ENCODE results near the gene EFHD1.
A peak's percentile ranks its signal among the peaks of the same experiment; 100 is the strongest.
"Not testable (repeated sequence)": the region's sequence is repeated elsewhere in the genome, so short reads cannot be mapped to it uniquely, and the experiment has no call there.

EFHD1 gene

DNA sequence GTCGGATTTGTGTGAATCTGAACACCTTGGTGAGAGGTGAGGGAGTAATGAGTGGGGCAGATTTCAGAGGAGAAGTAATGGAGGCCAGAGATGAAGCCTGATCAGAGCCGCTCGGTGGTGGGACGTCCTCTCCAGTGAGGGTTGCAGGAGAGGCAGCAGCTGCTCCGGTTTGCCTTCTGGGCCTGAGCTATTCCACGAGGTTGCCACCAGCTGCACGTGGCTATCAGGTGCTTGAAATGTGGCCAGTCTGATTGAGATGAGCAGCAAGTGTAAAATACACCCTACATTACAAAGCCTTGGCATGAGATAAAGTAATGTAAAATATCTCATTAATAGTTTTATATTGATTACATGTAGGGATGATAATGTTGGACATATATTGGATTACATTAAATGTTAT lies 10.8 kb upstream of the EFHD1 start:
- DNase-seq, result no peak

DNA sequence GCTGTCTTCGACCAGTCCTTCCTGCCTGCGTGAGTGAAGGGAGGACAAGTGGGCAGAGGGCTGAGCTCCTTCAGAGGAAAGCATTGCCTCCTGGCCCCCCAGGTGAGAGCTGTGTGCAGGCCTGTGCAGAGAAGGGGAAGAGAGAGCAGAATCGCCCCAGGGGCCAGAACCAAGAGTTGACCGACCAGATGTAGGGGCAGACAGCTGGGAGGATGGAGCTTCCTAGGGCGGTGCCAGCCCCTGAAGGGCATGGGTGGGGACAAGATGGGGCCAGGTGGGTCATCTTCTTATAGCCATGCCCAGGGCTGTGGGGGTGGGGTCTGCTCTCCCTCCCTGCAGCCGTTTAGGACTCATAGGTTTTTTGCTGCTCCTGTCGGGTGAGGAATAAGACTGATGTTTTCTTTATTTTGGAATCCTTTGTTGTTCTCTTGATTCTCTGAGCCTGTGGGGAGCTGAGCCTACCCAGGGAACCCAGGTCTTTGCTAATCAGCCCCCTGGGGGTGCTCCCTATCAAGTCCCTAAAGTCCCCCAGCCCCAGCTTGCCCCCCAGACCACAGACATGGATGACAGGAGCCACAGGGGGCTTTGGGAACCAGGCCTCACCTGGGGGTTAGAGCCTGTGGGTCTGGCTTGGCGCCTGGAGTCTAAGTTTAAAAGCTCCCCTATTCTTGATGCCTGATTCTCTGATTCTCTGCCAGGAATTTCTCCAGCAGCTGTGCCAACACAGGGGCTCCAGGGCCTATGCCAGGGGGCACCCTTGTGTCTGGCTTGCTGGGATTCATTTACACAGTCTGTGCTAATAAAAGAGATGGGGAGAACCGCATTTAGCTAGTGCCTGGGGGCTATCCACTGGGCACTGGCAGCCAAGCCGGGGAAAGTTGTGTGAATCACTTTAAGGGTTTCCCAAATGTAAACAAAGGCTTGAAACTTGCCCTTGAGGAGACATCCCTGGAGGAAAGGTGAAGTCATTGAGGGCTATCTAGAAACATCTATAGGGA lies 9.3 kb upstream of the EFHD1 start:
- no peak for DNase-seq

DNA sequence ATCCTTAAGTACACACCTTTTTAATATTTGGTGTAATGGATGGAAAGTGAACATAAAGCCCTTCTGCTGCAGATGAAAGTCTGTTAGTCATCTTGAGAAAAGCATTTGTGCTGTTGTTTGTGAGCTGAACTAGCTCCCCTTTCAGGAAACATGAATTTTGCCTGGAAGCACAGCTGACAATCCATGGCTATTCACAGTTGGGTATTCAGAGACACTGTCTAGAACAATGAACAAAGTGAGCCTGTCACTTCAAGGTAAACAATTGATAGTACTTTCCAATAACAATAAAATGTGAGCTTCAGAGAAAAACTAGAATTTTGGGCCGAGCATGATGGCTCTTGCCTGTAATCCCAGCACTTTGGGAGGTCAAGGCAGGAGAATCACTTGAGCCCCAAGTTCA lies 6.8 kb upstream of the EFHD1 start:
- no peak for DNase-seq

DNA sequence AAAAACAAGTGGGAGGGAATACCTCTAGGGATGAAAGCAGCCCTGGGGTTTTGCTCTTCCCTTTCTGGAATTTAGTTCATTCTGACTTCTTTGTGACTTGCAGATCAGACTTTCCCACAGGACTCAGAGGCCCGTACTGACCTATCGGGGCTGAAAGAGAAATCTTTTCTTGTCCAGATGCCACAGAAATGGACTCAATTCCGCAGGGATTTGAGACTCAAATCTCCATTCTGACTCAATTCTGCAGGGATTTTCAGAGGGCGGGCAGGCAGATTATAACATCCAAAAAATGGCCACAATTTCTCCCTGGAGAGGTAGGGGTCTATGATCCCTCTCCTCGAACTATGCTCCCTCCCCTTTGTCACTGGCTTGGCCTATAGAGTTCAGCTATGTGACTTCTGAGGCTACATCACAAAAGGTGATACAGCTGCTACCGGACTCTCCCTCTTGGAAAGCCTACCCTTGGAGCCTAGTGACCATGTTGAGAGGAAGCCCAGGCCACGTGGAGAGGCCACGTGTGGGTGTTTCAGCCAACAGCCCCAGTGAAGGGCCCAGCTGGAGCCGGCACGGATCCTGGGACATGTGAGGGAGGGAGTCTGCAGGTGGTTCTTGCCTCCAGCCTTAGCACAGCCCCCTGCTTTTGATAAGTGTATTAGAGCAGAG lies 4.8 kb upstream of the EFHD1 start:
- no peak for DNase-seq

DNA sequence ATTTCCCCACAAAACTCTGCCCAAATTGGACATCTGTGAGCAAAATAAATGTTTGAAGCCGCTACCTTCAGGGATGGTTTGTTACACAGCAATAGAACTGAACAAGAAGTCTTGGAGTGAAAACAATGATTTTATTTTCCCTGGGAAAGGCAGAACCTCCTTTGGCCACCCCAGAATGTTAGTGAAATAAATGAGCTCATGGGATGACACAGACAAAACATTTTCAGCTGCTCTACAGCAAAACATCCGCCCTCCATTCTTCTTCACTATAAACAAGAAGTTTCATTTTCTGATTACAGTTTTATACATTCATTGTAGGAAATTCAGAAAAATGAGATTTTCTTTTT lies 4.3 kb upstream of the EFHD1 start:
- no peak for DNase-seq

DNA sequence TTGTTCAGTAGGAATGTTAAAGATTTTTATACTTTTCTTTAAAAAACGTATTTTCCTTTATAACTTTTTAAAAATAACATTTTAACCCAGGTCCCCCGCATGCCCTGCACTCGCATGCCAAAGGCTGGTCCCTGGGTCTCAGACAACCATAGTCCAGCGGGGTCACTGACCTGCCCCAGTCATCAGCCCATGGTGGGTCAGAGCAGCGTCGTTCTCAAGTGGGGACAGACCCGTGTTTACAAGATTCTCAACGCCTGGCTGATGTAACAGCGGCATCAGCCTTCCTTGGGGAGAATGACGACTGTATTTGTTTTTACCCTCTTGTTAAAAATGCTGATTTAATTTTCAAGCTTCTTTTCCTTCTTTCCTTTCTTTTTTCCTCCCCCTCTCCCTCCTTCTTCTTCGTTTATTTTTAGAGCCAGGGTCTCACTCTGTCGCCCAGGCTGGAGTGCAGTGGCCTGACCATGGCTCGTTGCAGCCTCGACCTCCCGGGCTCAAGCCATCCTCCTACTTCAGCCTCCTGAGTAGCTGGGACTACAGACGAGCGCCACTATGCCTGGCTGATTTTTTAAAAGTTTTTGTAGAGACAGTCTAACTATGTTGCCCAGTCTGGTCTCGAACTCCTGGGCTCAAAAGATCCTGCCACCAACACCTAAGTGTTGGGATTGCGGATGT lies 1.0 kb upstream of the EFHD1 start:
- DNase-seq, result no peak

DNA sequence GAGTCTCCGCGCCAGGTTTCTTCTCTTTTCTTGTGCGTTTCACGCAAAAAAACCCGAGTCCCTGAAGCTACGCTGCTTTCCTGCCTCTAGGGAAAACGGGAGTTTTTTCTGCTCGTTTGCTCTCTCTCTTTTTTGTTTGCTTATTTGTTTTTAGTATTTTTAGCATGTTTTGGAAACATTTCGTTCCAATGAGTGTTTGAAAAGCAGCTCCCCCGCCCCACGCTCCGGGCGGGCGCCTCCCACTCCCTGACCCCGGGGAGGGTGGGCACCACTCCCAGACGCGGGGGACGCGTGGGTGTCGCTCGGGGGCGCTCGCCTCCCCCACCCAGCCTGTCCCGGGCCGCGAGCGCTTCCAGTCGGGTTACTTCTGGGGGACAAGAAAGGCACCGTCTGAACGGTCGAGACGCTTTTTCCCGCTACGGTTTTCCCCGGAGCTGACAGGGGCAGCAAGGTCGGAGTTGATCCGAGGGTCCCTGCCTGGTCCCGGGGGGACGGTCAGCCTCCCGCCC lies 446 bp upstream of the EFHD1 start:
- no peak for DNase-seq

DNA sequence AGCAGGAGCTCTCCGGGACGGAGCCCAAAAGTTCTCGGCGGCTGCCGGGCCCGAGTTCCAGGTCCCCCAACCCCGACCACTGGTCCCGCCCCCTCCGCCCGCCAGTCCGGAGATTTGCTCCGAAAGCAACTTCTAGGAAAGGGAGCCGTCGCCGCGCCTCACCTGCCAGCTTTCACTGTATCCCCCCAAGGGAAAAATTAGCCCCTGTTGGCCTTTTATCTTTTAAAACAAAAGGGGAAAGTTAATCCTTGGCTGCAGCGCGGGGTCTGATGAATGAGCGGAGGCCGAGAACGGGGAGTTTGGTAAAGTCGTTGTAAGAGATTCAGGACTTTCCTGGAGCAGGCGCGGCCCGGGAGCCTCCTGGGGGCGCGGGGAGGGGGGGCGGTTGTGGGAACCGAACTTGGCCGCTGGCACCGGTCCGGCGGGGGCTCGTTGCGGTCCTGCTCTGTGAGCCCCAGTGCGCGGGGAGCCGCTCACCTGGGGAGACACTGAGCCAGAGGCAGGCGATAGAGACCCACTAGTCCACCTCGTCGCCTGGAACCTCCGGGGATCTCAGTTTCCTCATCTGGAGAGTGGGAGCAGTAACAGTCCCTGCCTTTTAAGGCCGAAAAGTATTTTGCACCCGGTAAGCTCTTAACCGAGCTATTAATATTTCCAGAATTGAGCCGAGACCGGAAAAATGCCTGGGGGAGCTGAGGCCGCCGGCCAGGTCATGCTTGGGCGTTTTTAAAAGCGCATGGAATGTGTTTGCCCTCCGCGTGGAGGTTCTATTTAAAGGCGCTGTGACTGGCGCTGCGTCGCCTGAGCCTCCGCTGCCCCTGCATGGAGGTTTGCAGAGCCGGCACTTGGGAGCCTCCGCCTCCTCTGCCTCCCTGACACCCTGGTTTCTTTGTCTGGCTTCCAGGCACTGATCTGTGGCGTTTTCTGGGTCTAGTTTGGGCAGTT lies 1.1 kb downstream of the EFHD1 start:
- no peak for DNase-seq

DNA sequence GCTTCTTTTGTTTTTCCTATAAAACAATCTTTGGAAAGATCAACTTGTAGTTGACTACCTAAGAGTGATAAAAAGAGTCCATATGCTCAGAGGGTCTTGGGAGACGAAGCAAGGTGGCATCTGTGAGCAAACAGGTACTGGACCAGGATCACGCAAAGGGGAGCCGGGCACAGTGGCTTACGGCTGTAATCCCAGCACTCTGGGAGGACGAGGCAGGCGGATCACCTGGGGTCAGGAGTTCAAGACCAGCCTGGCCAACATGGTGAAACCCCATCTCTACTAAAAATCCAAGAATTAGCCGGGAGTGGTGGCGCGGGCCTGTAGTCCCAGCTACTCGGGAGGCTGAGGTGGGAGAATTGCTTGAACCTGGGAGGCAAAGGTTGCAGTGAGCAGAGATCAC lies 2.0 kb downstream of the EFHD1 start:
- not testable (repeated sequence) for DNase-seq

DNA sequence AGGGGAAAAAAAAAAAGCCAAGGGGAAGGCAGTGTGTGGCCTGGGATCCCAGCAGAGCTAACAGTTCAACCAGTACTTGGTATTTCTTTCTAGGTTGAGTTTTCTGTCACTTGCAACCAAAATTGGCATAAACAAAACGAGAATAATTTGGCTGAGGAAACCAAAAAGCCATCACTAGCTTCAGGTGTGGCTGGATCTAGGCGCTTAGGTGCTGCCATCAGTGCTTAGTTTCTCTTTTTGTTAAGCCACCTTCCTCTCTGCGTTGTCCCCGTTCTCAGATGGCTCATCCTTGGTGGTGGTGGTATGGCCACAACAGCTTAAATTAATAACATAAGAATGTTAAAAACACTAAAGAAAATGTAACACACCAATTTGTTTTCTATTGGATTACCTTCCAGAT lies 2.4 kb downstream of the EFHD1 start:
- no peak for DNase-seq

DNA sequence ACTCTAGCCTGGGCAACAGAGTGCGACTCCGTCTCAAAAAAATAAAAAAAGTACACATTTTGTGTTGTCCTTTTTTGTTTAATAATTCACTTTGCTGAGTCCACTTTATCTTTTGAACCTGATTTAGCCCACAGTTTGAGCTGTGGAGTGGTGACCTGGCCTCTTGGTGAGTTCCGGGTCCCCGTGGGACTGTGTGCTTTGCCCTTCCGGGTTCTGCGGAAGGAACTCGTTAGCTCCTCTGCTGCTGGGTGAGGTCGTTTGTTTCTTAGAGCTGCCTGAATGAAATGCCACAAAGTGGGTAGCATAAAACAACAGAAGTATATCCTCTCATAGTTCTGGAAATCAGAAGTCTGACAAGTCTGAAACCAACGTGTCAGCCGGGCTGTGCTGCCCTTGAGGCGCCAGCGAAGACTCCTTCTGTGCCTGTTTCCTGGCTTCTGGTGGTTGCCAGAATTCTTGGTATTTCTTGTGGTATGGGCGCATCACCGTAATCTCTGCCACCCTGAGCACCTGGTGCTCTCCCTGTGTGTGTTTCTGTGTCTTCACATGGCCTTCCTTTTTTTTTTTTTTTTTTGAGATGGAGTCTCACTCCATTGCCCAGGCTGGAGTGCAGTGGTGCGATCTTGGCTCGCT lies 3.5 kb downstream of the EFHD1 start:
- DNase-seq, result peak; percentile 16

DNA sequence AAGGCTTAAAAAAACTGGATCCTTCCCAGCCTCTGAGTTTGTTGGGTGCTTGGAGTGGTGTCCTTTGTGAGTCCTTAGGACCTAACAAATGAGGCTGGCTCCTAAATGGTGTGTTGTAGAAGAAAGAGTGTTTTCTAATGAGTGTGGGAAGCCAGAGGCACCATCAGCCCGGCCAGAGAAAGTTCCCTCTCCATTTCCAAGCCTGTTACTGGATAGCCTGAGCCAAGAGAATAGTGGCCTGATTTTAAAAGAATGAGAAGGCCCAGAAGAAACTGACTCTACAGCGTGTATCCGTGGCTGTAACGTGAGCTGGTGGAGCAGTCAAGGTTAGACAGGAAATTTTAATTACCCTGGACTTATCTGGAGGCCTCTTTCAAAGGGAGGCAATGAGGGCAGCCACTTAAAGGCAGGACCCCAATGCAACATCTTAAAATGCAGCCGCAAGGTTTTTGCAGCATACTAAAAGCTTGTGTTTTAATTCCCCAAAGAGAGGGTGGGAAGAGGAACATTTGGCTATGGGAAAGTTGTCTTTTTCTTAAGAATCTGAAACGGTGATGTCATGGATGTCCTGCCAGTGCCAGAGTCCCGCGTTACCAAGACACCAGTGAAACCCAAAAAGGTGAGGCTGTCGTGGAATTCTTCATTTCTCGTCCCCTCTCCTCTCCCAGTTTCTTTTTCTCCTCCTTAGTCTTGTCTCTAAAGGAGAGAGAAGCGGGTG lies 4.6 kb downstream of the EFHD1 start:
- DNase-seq, result no peak

DNA sequence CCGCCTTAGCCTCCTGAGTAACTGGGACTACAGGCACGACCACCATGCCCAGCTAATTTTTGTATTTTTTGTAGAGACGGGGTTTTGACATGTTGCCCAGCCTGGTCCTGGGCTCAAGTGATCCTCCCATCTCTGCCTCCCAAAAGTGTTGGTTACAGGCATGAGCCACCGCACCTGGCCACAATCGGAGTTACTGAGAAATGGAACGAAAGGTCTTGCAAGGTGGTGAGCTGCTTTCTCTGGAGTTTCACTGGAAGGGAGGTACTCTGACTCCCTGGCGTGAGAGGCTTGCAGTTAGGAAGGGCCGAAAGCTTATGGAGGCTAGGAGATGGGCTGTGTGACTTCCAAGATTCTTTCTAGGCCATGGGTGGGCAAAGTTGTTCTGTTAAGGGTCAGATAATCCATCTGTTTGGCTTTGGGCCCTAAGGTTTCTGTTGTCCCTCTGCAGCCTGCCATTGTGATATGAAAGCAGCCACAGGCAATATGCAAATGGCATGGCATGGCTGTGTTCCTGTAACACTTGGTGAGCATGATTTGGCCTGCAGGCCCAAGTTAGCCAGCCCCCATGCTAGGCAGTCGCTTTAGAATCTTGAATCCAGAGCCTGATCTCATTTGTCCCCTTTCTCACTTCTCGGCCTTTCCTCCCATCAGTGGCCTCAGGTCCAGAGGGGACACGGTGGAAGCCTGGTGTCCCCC lies 7.9 kb downstream of the EFHD1 start:
- no peak for DNase-seq

DNA sequence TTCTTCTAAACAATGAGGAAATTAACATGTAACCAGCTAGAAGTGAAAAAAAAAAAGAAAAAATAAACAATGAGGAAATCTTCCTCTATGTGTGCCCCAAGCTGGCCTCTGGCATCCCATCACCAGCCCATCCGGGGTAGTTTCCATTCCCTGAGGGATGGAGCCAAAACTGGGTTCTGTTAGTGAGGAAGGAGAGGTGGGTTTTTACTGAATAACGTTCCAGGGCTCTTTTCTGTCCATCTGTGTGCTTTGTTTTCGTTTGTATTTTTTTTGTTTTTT lies 9.7 kb downstream of the EFHD1 start:
- no peak for DNase-seq

DNA sequence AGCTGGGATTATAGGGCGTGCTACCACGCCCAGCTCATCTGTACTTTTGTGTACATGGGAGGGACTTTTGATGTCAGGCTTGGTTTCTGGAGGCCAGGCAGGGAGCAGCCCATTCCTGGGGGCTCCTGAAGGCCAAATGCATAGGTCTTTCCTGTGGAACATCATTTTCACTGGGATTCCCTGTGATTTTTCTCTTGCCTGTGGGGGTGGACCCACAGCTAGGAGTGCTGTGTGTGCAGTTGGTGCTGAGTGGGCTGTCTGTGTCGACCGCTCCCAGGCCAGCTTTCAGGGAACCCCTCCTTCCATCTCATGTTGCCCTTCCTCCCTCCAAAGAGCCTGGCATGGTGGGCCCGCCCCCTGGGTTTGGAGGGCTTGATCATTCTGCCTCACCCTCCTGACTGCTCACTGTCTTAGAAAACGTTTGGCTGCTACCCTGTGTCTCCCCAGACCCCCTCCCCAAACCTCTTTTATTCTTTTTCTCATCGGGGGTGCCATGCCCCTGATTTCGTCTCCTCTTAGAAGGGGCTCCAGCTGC lies 10.5 kb downstream of the EFHD1 start:
- no peak for DNase-seq

DNA sequence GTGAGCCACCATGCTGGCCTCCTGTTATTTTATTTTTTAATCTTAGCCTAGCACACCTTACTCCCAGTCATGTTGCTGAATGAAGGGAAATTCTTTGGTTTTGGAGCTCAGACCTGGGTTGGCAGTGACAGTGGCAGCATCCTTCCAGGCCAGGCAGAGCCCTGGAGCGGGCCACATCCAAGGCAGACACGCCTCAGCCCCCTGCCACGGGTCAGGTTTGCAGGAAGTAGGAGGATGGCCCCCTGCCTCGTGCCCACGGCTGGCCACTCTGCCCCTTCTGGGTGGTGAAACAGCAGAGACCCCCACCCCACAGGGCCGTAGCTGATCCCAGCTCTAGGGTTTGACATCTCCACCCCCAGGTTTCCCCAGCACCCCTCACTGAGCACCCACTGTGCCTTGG lies 11.7 kb downstream of the EFHD1 start:
- DNase-seq, result no peak

DNA sequence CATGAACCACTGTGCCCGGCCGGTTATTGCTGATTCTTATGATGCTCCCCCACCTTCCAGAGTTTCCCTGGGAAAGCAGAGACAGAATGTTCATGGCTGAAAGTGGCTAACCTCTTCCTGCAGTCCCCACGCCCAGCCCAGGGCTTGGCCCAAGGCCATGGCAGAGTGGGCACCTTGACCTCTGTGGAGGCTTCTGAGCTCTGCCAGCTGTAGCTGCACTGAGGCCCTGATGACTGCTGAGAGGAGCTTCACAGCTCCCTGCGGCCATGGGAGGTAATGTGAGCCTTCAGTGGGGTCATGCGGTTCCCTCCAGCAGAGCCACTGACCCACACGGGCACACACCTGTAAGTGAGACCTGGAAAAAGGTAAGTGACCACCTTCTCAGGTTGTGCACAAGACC lies 13.3 kb downstream of the EFHD1 start:
- DNase-seq, result no peak

DNA sequence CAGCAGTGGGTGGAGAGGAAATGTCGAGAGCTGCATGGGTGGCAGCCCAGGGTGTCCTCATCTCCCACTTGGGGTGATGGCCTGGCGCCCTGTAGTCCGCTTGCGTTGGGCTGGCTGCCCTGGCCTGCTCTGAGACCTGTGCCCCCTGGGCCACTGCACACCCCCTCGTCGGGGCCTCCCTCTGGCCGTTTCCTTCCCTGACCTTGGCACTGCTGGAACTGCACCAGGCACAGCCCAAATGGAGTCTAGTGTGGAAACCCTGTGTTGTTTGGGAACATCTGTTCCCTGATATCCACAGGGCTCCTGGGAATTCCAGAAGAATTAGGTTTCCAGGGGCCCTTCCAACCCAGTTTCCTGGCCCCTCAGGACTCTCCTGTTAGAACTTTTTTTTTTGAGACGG lies 13.9 kb downstream of the EFHD1 start:
- no peak for DNase-seq

DNA sequence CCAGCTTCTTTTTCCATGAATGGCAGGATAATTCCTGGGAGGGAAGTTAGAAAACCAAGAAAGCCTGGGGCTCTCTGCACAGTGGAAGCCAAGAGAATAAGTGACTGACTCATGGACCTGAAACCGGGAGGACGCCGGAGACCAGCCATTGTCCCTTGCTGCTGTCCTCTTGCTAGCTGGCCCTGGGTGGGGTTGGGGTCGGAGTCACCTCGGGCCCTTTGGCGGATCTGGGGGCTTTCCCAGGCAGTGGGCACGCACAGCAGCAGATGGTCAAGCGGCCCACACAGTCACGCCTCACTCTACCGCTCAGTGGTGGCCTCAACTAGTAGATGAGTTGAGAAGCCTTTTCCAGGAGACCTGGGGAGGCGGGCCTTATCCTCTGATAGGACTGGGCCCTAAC lies 15.6 kb downstream of the EFHD1 start:
- DNase-seq, result no peak

DNA sequence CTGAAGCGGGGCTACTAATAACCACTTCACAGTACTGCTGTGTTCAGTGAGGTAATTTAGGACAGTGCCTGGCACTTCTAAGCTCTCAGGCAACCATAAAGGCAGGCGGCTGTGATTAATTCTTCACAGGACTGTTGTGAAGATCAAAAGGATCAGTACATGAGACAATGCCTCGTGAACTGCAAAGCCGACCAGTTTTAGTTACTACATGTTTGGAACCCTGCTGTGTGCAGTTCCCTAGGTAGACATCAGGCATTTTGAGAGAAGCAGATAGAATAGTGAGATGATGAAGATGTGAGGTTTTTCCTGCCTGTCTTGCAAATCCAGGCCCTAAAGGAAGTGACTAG lies 19.1 kb downstream of the EFHD1 start:
- DNase-seq, result no peak

DNA sequence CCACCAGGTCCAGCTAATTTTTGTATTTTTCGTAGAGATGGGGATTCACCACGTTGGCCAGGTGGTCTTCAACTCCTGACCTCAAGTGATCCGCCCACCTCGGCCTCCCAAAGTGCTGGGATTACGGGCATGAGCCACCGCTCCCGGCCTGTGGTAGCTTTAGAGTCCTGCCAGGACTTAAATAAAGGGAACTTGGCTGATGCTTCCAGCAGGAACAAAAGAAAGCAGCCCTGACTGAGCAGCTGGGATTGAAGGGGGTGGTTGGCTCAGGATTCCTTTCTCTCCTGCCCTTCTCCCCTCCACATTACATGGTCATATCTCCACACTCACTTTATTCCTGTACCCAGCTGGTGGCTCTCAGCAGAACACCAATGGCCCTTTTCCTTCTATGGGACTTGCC lies 20.0 kb downstream of the EFHD1 start:
- no peak for DNase-seq
